ENCODE measurements around the gene DKC1.

Gene DKC1

DNA sequence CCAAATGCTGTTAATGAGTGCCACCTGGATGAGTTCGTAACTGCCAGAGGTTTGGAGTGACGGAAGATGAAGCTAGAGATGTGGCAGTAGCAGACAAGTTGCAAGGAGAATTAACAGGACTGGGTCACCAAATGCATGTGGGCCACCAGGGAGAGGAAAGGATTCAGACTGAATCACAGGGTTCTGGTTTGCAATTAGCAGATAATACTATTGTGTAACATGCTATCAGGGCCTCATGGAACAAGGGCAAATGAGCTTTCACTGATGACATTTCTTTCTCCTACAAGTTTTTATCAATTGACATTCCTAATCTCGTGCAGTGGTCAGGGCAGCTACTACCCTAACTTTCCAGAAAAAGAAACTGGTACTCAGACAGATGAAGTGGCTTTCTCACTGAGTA, 33.2 kb upstream of the DKC1 start:
- H3K9ac ChIP-seq (ENCODE audit: low read depth, low read length, poor library complexity): no peak overlapping the region
- H3K14ac ChIP-seq (ENCODE audit: low read length): no peak overlapping the region
- no peak overlapping the region for H4K91ac ChIP-seq (ENCODE audit: low read depth, low read length, poor library complexity)
- H3K23ac ChIP-seq (ENCODE audit: low read depth, low read length, poor library complexity): no peak overlapping the region
- H3K27ac ChIP-seq (replicated peaks; ENCODE audit: low read length): no peak overlapping the region
- H3K27me3 ChIP-seq (ENCODE audit: control insufficient read depth in 3 of 3, insufficient read depth in 3 of 3, low read depth in 1 of 3, low read length in 3 of 3): peaks cover 0 to 40% (median 0%) of the 10 kb centered on the region in 3 experiments
- H4K8ac ChIP-seq (ENCODE audit: low read depth, low read length): no peak overlapping the region
- DNase-seq (ENCODE audit: low spot score): no peak
- no CpG with 5 or more reads among the region's 3 CpGs for WGBS, 2 donors (ENCODE audit: extremely low coverage in 2 of 2, insufficient read length in 2 of 2, insufficient replicate concordance in 1 of 2)
- H3K4ac ChIP-seq (ENCODE audit: low read length): no peak overlapping the region
- no peaks in the 10 kb centered on the region for H3K36me3 ChIP-seq (replicated peaks in 1 of 2; ENCODE audit: control insufficient read depth in 2 of 2, insufficient read depth in 2 of 2, low read length in 2 of 2)
- peaks cover 0 to 3% of the 10 kb centered on the region in 2 donors for H3K4me1 ChIP-seq (ENCODE audit: control insufficient read depth in 2 of 2, insufficient read depth in 1 of 2, low read depth in 1 of 2, low read length in 2 of 2)
- H3K4me2 ChIP-seq (ENCODE audit: insufficient read depth, low read length, poor library complexity, severe bottlenecking): no peak overlapping the region
- H3K4me3 ChIP-seq (ENCODE audit: low read length in 2 of 2): no peak overlapping the region
- no peak overlapping the region for H2AFZ ChIP-seq (ENCODE audit: low read length)
- no peak overlapping the region for H2BK12ac ChIP-seq (ENCODE audit: low read length)
- no peaks in the 10 kb centered on the region for H3K9me3 ChIP-seq (replicated peaks in 1 of 2; ENCODE audit: control insufficient read depth in 2 of 2, insufficient read depth in 1 of 2, low read depth in 1 of 2, low read length in 2 of 2)
- H2AK5ac ChIP-seq (ENCODE audit: low read depth, low read length): no peak overlapping the region
- no peaks in the 10 kb centered on the region for H3K79me1 ChIP-seq (ENCODE audit: low read depth, low read length)
- H2BK5ac ChIP-seq (ENCODE audit: low read length): no peak overlapping the region
- H3K18ac ChIP-seq (ENCODE audit: low read length): no peak overlapping the region
- no peak overlapping the region for H2BK15ac ChIP-seq (ENCODE audit: low read length)
- H2BK120ac ChIP-seq (ENCODE audit: low read depth, low read length): no peak overlapping the region

GRCh38 chrX:154730253-154730891, 32.3 kb upstream of the DKC1 start:
- no peak overlapping the region for H2BK12ac ChIP-seq (ENCODE audit: low read length)
- no peak overlapping the region for H3K23ac ChIP-seq (ENCODE audit: low read depth, low read length, poor library complexity)
- no CpG with 5 or more reads among the region's 6 CpGs for WGBS, 2 donors (ENCODE audit: extremely low coverage in 2 of 2, insufficient read length in 2 of 2, insufficient replicate concordance in 1 of 2)
- H3K27ac ChIP-seq (replicated peaks; ENCODE audit: low read length): no peak overlapping the region
- no peak overlapping the region for H3K9ac ChIP-seq (ENCODE audit: low read depth, low read length, poor library complexity)
- H3K4me2 ChIP-seq (ENCODE audit: insufficient read depth, low read length, poor library complexity, severe bottlenecking): no peak overlapping the region
- H3K9me3 ChIP-seq (replicated peaks in 1 of 2; ENCODE audit: control insufficient read depth in 2 of 2, insufficient read depth in 1 of 2, low read depth in 1 of 2, low read length in 2 of 2): no peaks in the 10 kb centered on the region
- no peak overlapping the region for H2AFZ ChIP-seq (ENCODE audit: low read length)
- no peaks in the 10 kb centered on the region for H3K79me1 ChIP-seq (ENCODE audit: low read depth, low read length)
- DNase-seq (ENCODE audit: low spot score): no peak
- H2BK5ac ChIP-seq (ENCODE audit: low read length): no peak overlapping the region
- H3K27me3 ChIP-seq (ENCODE audit: control insufficient read depth in 3 of 3, insufficient read depth in 3 of 3, low read depth in 1 of 3, low read length in 3 of 3): peaks cover 0 to 47% (median 0%) of the 10 kb centered on the region in 3 experiments
- no peak overlapping the region for H4K91ac ChIP-seq (ENCODE audit: low read depth, low read length, poor library complexity)
- H3K4me3 ChIP-seq (ENCODE audit: low read length in 2 of 2): no peak overlapping the region
- H3K18ac ChIP-seq (ENCODE audit: low read length): no peak overlapping the region
- H3K14ac ChIP-seq (ENCODE audit: low read length): no peak overlapping the region
- H3K4me1 ChIP-seq (ENCODE audit: control insufficient read depth in 2 of 2, insufficient read depth in 1 of 2, low read depth in 1 of 2, low read length in 2 of 2): peaks cover 0 to 4% of the 10 kb centered on the region in 2 donors
- H2BK15ac ChIP-seq (ENCODE audit: low read length): no peak overlapping the region
- H3K4ac ChIP-seq (ENCODE audit: low read length): no peak overlapping the region
- no peak overlapping the region for H4K8ac ChIP-seq (ENCODE audit: low read depth, low read length)
- H2AK5ac ChIP-seq (ENCODE audit: low read depth, low read length): no peak overlapping the region
- H2BK120ac ChIP-seq (ENCODE audit: low read depth, low read length): no peak overlapping the region
- H3K36me3 ChIP-seq (replicated peaks in 1 of 2; ENCODE audit: control insufficient read depth in 2 of 2, insufficient read depth in 2 of 2, low read length in 2 of 2): no peaks in the 10 kb centered on the region

DNA sequence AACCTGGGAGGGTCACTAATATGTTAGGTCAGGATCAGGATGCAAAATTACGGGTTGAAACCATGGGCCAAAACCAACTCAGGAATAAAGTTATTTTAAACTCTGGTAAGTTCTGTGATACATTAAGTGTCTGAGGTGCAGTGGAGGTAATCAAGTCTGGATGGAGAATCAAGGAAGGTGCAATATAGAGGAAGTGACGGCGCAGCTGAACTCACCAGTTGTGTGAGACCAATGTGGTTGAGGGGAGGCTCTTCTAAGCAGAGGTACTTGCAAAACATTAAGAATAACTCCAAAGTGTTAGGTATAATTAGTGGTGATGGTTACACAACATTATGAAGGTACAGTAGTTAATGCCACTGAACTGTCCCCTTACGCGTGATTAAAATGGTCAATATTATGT, 31.5 kb upstream of the DKC1 start:
- H3K4me1 ChIP-seq (ENCODE audit: control insufficient read depth in 2 of 2, insufficient read depth in 1 of 2, low read depth in 1 of 2, low read length in 2 of 2): peaks cover 0 to 4% of the 10 kb centered on the region in 2 donors
- no peak overlapping the region for H2BK120ac ChIP-seq (ENCODE audit: low read depth, low read length)
- H2AK5ac ChIP-seq (ENCODE audit: low read depth, low read length): no peak overlapping the region
- no peak overlapping the region for H3K14ac ChIP-seq (ENCODE audit: low read length)
- no peak overlapping the region for H3K4me3 ChIP-seq (ENCODE audit: low read length in 2 of 2)
- no peak overlapping the region for H3K18ac ChIP-seq (ENCODE audit: low read length)
- no peaks in the 10 kb centered on the region for H3K36me3 ChIP-seq (replicated peaks in 1 of 2; ENCODE audit: control insufficient read depth in 2 of 2, insufficient read depth in 2 of 2, low read length in 2 of 2)
- H3K9ac ChIP-seq (ENCODE audit: low read depth, low read length, poor library complexity): no peak overlapping the region
- no peak overlapping the region for H2AFZ ChIP-seq (ENCODE audit: low read length)
- no peak overlapping the region for H2BK12ac ChIP-seq (ENCODE audit: low read length)
- H2BK5ac ChIP-seq (ENCODE audit: low read length): no peak overlapping the region
- H3K9me3 ChIP-seq (replicated peaks in 1 of 2; ENCODE audit: control insufficient read depth in 2 of 2, insufficient read depth in 1 of 2, low read depth in 1 of 2, low read length in 2 of 2): no peaks in the 10 kb centered on the region
- no CpG with 5 or more reads among the region's 5 CpGs for WGBS, 2 donors (ENCODE audit: extremely low coverage in 2 of 2, insufficient read length in 2 of 2, insufficient replicate concordance in 1 of 2)
- H4K8ac ChIP-seq (ENCODE audit: low read depth, low read length): no peak overlapping the region
- no peak overlapping the region for H3K4me2 ChIP-seq (ENCODE audit: insufficient read depth, low read length, poor library complexity, severe bottlenecking)
- H3K23ac ChIP-seq (ENCODE audit: low read depth, low read length, poor library complexity): no peak overlapping the region
- no peak overlapping the region for H3K4ac ChIP-seq (ENCODE audit: low read length)
- no peak overlapping the region for H3K27ac ChIP-seq (replicated peaks; ENCODE audit: low read length)
- no peaks in the 10 kb centered on the region for H3K79me1 ChIP-seq (ENCODE audit: low read depth, low read length)
- DNase-seq (ENCODE audit: low spot score): no peak
- H4K91ac ChIP-seq (ENCODE audit: low read depth, low read length, poor library complexity): no peak overlapping the region
- no peak overlapping the region for H2BK15ac ChIP-seq (ENCODE audit: low read length)
- H3K27me3 ChIP-seq (ENCODE audit: control insufficient read depth in 3 of 3, insufficient read depth in 3 of 3, low read depth in 1 of 3, low read length in 3 of 3): peaks cover 0 to 55% (median 0%) of the 10 kb centered on the region in 3 experiments

- no peak overlapping the region for H3K9ac ChIP-seq (ENCODE audit: low read depth, low read length, poor library complexity)
- H2AFZ ChIP-seq (ENCODE audit: low read length): no peak overlapping the region
- H3K4ac ChIP-seq (ENCODE audit: low read length): no peak overlapping the region
- H3K23ac ChIP-seq (ENCODE audit: low read depth, low read length, poor library complexity): no peak overlapping the region
- WGBS, 2 donors (ENCODE audit: extremely low coverage in 2 of 2, insufficient read length in 2 of 2, insufficient replicate concordance in 1 of 2): no CpG with 5 or more reads among the region's 7 CpGs
- no peak overlapping the region for H2BK12ac ChIP-seq (ENCODE audit: low read length)
- no peak for DNase-seq (ENCODE audit: low spot score)
- H3K4me3 ChIP-seq (ENCODE audit: low read length in 2 of 2): no peak overlapping the region
- H2BK15ac ChIP-seq (ENCODE audit: low read length): no peak overlapping the region
- H3K36me3 ChIP-seq (replicated peaks in 1 of 2; ENCODE audit: control insufficient read depth in 2 of 2, insufficient read depth in 2 of 2, low read length in 2 of 2): no peaks in the 10 kb centered on the region
- H2AK5ac ChIP-seq (ENCODE audit: low read depth, low read length): no peak overlapping the region
- no peak overlapping the region for H4K8ac ChIP-seq (ENCODE audit: low read depth, low read length)
- H3K4me2 ChIP-seq (ENCODE audit: insufficient read depth, low read length, poor library complexity, severe bottlenecking): no peak overlapping the region
- H2BK120ac ChIP-seq (ENCODE audit: low read depth, low read length): no peak overlapping the region
- H3K79me1 ChIP-seq (ENCODE audit: low read depth, low read length): no peaks in the 10 kb centered on the region
- H3K27me3 ChIP-seq (ENCODE audit: control insufficient read depth in 3 of 3, insufficient read depth in 3 of 3, low read depth in 1 of 3, low read length in 3 of 3): peaks cover 0 to 57% (median 0%) of the 10 kb centered on the region in 3 experiments
- H3K18ac ChIP-seq (ENCODE audit: low read length): no peak overlapping the region
- no peaks in the 10 kb centered on the region for H3K9me3 ChIP-seq (replicated peaks in 1 of 2; ENCODE audit: control insufficient read depth in 2 of 2, insufficient read depth in 1 of 2, low read depth in 1 of 2, low read length in 2 of 2)
- no peak overlapping the region for H4K91ac ChIP-seq (ENCODE audit: low read depth, low read length, poor library complexity)
- H3K4me1 ChIP-seq (ENCODE audit: control insufficient read depth in 2 of 2, insufficient read depth in 1 of 2, low read depth in 1 of 2, low read length in 2 of 2): peaks cover 0 to 4% of the 10 kb centered on the region in 2 donors
- H3K14ac ChIP-seq (ENCODE audit: low read length): no peak overlapping the region
- H2BK5ac ChIP-seq (ENCODE audit: low read length): no peak overlapping the region
- H3K27ac ChIP-seq (replicated peaks; ENCODE audit: low read length): no peak overlapping the region
Observed at GRCh38 chrX:154731881-154732280, 30.8 kb upstream of the DKC1 start.
